HG03066 (cell line): ENCODE measurements around the gene HMX2.

Experiments
- ATAC-seq: cut with Tn5 transposase; IDR thresholded peaks from one replicate; pipeline ENCODE4 v1.9.1; 2021; ENCODE audit warnings: low read depth; ENCODE audit not compliant: unreplicated experiment

Gene HMX2

GRCh38 chr10:123147635-123148413, at the start of gene HMX2:
Gene HMX2, plus strand, starts transcription at chr10:123148136. Its CDS starts 243 bp downstream, at chr10:123148379.
- ATAC-seq: no peak

GRCh38 chr10:123100030-123100762, 47.7 kb upstream of the HMX2 start:
- ATAC-seq: no peak

- ATAC-seq: no peak
Measured at GRCh38 chr10:123101872-123102271, 46.1 kb upstream of the HMX2 start.

GRCh38 chr10:123102673-123103072, 45.3 kb upstream of the HMX2 start:
- ATAC-seq: no peak

- no peak for ATAC-seq
Measured at GRCh38 chr10:123103944-123104343, 44.0 kb upstream of the HMX2 start.

GRCh38 chr10:123109466-123109865, 38.5 kb upstream of the HMX2 start:
- no peak for ATAC-seq

GRCh38 chr10:123117644-123118417, 30.1 kb upstream of the HMX2 start:
- ATAC-seq: no peak

GRCh38 chr10:123119081-123119480, 28.9 kb upstream of the HMX2 start:
- no peak for ATAC-seq

- no peak for ATAC-seq
Measured at GRCh38 chr10:123126246-123126645, 21.7 kb upstream of the HMX2 start.

GRCh38 chr10:123129618-123130271, 18.2 kb upstream of the HMX2 start:
- ATAC-seq: no peak

- peak; percentile 49 for ATAC-seq
Measured at GRCh38 chr10:123132576-123133477, 15.1 kb upstream of the HMX2 start.

GRCh38 chr10:123133541-123134342, 14.2 kb upstream of the HMX2 start:
- ATAC-seq: no peak

- no peak for ATAC-seq
Measured at GRCh38 chr10:123134343-123134914, 13.5 kb upstream of the HMX2 start.

- no peak for ATAC-seq
Measured at GRCh38 chr10:123134915-123135414, 13.0 kb upstream of the HMX2 start.

GRCh38 chr10:123135415-123136141, 12.4 kb upstream of the HMX2 start, which contains the start of gene HMX3:
Gene HMX3, plus strand, starts transcription at chr10:123135970. Its CDS starts 81 bp downstream, at chr10:123136051.
- no peak for ATAC-seq

- ATAC-seq: no peak
Measured at GRCh38 chr10:123136221-123136805, 11.6 kb upstream of the HMX2 start.
